Measurements from ENCODE around the gene LRPAP1.

The LRPAP1 gene

GRCh38 chr4:3481783-3482393 is 50.3 kb downstream of the LRPAP1 start:
- no peak for DNase-seq
- no peak for TF ChIP-seq GATA1 (IDR thresholded peaks at IDR 0.05; ENCODE audit: low read depth, low read length)
- TF ChIP-seq POLR2A (IDR thresholded peaks at IDR 0.05; ENCODE audit: low read length), result no peak

DNA sequence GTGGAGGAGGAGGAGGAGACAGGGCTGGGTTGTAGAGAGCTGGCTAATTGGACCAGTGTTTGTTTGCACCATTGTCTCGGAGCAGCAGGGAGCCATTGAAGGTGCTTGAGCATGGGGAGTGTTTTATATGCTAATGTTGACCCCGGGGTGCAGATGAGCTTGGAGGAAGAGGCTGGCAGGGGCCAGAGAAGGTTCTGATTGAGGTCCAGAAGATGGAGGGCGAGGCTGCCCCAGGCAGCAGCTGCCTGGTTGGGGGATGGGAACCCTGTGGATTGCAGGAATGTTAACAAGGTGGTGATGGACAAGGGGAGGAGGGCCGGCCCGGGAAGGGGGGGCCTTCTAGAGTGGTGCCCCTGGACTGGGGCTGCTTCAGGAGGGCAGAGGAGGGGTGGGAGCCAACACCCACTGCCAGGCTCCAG is 51.1 kb downstream of the LRPAP1 start:
- DNase-seq, result no peak
- TF ChIP-seq POLR2A (IDR thresholded peaks at IDR 0.05; ENCODE audit: low read length), result no peak
- TF ChIP-seq GATA1 (IDR thresholded peaks at IDR 0.05; ENCODE audit: low read depth, low read length), result no peak

DNA sequence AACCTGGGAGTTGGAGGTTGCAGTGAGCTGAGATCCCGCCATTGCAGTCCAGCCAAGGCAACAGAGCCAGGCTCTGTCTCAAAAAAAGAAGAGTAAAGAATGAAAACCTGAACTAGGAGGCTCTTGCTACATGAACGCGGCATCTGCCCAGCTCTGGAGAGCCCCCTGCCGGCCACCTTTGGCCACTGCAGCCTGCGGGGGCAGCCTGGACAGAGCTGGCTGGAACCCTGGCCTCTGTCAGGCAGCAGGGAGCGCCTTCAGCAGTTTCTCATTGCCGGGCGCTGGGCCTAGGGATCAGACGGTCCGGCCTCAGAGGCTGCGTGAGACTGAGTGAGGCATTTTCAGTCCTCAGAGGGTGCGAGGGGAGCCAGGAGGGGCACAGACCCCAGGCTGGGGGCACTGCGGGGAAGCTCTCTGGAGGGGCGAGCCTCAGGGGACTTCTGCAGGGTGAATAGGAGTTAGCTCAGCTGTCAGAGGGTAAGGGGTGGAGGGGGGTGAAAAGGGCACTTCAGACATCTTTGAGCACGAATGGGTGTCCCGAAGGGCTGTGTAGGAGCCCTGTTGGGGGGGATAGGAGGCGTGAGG is 51.6 kb downstream of the LRPAP1 start:
- TF ChIP-seq POLR2A (IDR thresholded peaks at IDR 0.05; ENCODE audit: low read length) (no peak), GATA1 (IDR thresholded peaks at IDR 0.05; ENCODE audit: low read depth, low read length) (no peak)
- DNase-seq, result peak; percentile 62 to 77

GRCh38 chr4:3479358-3480101 is 52.7 kb downstream of the LRPAP1 start:
- no peak for TF ChIP-seq POLR2A (IDR thresholded peaks at IDR 0.05; ENCODE audit: low read length)
- no peak for TF ChIP-seq GATA1 (IDR thresholded peaks at IDR 0.05; ENCODE audit: low read depth, low read length)
- no peak for DNase-seq

GRCh38 chr4:3478446-3479357 is 53.5 kb downstream of the LRPAP1 start:
- TF ChIP-seq POLR2A (IDR thresholded peaks at IDR 0.05; ENCODE audit: low read length) (no peak), GATA1 (IDR thresholded peaks at IDR 0.05; ENCODE audit: low read depth, low read length) (no peak)
- DNase-seq, result no peak

GRCh38 chr4:3477750-3478430 is 54.3 kb downstream of the LRPAP1 start:
- no peak for DNase-seq

DNA sequence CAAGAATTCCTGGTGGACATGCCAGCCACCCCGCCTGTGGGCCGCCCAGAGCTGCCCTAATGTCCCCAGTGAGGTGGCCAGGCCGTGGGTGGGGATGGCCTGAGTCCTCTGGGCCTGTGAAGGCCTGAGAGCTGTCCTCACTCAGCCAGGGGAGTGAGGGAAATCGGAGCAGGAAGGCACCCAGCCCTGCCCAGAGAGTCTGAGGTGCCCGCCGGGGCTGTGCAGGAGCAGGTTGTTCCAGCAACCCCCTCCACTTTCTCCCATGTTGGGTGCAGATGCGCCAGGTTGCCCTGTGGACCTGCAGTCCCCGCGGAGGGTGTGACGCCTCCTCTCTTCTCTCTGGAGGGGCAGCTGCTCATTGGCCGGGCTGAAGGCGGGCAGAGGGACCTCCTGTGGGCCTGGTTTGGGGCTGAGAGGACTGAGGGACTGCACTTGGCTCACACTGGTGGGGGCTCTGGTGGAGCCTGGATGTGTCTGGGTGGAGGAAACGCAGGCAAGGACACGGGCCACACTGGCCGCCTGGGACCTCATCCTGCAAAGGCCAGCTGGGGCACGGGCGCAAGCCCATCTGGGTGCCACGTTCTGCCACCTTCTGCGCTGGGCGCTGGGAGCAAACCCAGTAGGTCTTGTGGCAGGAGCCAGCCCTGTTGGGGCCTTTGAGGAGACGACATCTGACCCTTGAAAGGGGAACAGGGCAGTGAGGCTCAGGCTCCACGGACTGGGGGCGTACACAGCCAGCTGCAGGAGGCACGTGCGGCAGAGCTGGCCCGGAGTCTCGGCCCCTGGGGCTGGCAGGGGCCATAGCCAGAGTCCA is 55.1 kb downstream of the LRPAP1 start:
- no peak for TF ChIP-seq GATA1 (IDR thresholded peaks at IDR 0.05; ENCODE audit: low read depth, low read length)
- no peak for DNase-seq

More at GRCh38 chr4:3477750-3478430, 54.3 kb downstream of the LRPAP1 start:
- TF ChIP-seq GATA1 (IDR thresholded peaks at IDR 0.05; ENCODE audit: low read depth, low read length) (no peak), POLR2A (IDR thresholded peaks at IDR 0.05; ENCODE audit: low read length) (no peak)

- DNase-seq, result no peak
- TF ChIP-seq GATA1 (IDR thresholded peaks at IDR 0.05; ENCODE audit: low read depth, low read length) (no peak), POLR2A (IDR thresholded peaks at IDR 0.05; ENCODE audit: low read length) (no peak)
These were observed 55.9 kb downstream of the LRPAP1 start for GRCh38 chr4:3476341-3476747.

DNA sequence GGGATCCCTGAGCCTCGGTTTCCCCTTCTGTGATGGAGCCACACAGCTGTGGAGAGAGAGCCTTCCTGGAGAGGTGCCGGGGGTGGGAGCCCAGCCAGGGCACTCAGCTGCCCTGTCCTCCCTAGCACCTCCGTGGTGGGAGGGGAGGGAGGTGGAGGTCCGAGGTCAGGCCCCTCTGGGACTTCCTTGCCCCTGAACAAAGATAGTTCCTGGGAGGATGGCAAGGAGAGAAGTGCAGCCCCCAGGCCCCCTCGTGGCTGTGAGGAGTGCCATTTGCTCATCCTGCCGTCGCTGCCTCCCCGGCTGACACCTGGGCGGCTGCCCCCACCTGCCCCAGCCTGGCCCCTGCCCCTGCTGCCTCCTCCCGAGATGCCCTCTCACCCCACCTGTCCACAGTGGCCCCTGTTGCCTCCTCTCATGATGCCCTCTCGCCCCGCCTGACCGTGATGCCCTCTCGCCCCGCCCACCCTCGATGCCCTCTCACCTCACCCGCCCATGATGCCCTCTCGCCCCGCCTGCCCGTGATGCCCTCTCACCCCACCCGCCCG is 56.4 kb downstream of the LRPAP1 start:
- TF ChIP-seq GATA1 (IDR thresholded peaks at IDR 0.05; ENCODE audit: low read depth, low read length), result no peak
- no peak for TF ChIP-seq POLR2A (IDR thresholded peaks at IDR 0.05; ENCODE audit: low read length)
- DNase-seq, result no peak

DNA sequence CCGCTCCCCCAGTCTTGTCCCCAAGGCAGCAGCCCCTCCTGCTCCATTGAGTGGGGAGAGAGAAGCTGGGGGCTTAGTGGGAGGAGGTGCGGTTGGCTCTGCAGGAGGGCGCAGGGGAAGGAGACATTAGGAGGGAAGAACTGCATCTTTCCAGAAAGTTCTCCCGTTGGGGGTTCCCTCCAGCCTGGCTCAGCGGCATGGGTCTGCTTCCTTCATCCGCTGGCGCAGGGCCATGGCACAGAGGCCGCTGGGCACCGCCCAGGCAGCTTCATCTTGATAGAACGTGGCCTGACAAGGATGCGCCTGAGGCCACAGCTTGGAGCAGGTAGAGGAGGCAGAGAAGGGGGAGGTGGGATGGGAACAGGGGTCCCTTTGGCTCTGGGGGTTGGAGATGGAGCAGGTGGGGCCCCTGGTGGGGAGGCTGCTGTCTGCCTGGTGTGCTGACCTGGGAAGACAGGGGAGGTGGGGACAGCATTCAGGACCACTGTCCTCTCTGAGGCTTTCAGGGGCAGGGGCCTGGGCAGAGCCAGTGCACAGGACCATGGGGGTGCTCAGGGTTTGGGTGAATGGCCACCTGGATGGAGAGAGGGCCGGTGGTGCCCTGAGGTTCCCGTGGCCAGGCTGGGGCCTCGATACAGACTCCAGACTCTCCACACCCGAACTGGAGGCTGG is 57.0 kb downstream of the LRPAP1 start:
- no peak for DNase-seq

GRCh38 chr4:3473996-3474765 is 58.0 kb downstream of the LRPAP1 start:
- TF ChIP-seq POLR2A (IDR thresholded peaks at IDR 0.05; ENCODE audit: low read length) (no peak), GATA1 (IDR thresholded peaks at IDR 0.05; ENCODE audit: low read depth, low read length) (no peak)
- no peak for DNase-seq

More for the DNA sequence above, 57.0 kb downstream of the LRPAP1 start:
- TF ChIP-seq POLR2A (IDR thresholded peaks at IDR 0.05; ENCODE audit: low read length), result no peak
- TF ChIP-seq GATA1 (IDR thresholded peaks at IDR 0.05; ENCODE audit: low read depth, low read length), result no peak
